ENCODE data around the gene CTIF. TPM values are rescaled to one million over a fixed set of nuclear protein-coding genes. Genes with fewer than 3 reads are reported as not detected.

Gene CTIF
- total RNA-seq, 1 experiment from 2014 or later, result 26.5 TPM

- no peak overlapping the region for H3K27ac ChIP-seq (ENCODE audit: low read length)
- no TSS peak for BruUV-seq (replicated peaks)
- no peaks in the 10 kb centered on the region for H3K4me1 ChIP-seq (ENCODE audit: control insufficient read depth, insufficient read depth, low read length)
- no peak overlapping the region for H3K4me3 ChIP-seq (ENCODE audit: low read depth in 2 of 2, low read length in 2 of 2)
- POLR2A ChIA-PET, result no interaction called here
- no peaks in the 10 kb centered on the region for H3K36me3 ChIP-seq (ENCODE audit: control insufficient read depth, insufficient read depth, low read length)
- no peak for ATAC-seq
- in situ Hi-C loops (cut with HindIII; ENCODE audit: low pct_unique_long_range_greater_than_20kb, low sequenced_read_pairs), result no loop called here
- H3K9me3 ChIP-seq (ENCODE audit: control insufficient read depth, insufficient read depth, low read depth, low read length), result no peaks in the 10 kb centered on the region
- intact Hi-C loops (cut with micrococcal nuclease; ENCODE audit: unreplicated experiment), result no loop called here
- no peak for DNase-seq (ENCODE audit: low read depth, low spot score)
- CTCF ChIA-PET, result no interaction called here
- no peaks in the 10 kb centered on the region for H3K27me3 ChIP-seq (ENCODE audit: control insufficient read depth, insufficient read depth, low read length)
- TF ChIP-seq POLR2AphosphoS5 (IDR thresholded peaks at IDR 0.05; ENCODE audit: low read depth, low read length), result no peak
- TF ChIP-seq TCF7L2 (IDR thresholded peaks at IDR 0.05; ENCODE audit: low read depth, low read length), result no peak
- no peak for TF ChIP-seq SIN3A (IDR thresholded peaks at IDR 0.05; ENCODE audit: borderline replicate concordance, insufficient read depth, low read depth, low read length)
- TF ChIP-seq REST (IDR thresholded peaks at IDR 0.05; ENCODE audit: insufficient read depth in 1 of 2, low read depth in 2 of 2, low read length in 1 of 2), result no peak
- TF ChIP-seq CTCF (IDR thresholded peaks at IDR 0.05), result no peak
Observed at GRCh38 chr18:48693006-48693405, 154.2 kb downstream of the CTIF start.

- Histone ChIP-seq H3K27me3 (ENCODE audit: control insufficient read depth, insufficient read depth, low read length) (no peaks in the 10 kb centered on the region), H3K9me3 (ENCODE audit: control insufficient read depth, insufficient read depth, low read depth, low read length) (no peaks in the 10 kb centered on the region), H3K27ac (ENCODE audit: low read length) (no peak overlapping the region), H3K36me3 (ENCODE audit: control insufficient read depth, insufficient read depth, low read length) (no peaks in the 10 kb centered on the region), H3K4me1 (ENCODE audit: control insufficient read depth, insufficient read depth, low read length) (no peaks in the 10 kb centered on the region), H3K4me3 (ENCODE audit: low read depth in 2 of 2, low read length in 2 of 2) (no peak overlapping the region)
- in situ Hi-C loops (cut with HindIII; ENCODE audit: low pct_unique_long_range_greater_than_20kb, low sequenced_read_pairs), result no loop called here
- ChIA-PET POLR2A (no interaction called here), CTCF (no interaction called here)
- DNase-seq (ENCODE audit: low read depth, low spot score) (no peak), ATAC-seq (no peak)
- TF ChIP-seq CTCF (IDR thresholded peaks at IDR 0.05) (no peak), REST (IDR thresholded peaks at IDR 0.05; ENCODE audit: insufficient read depth in 1 of 2, low read depth in 2 of 2, low read length in 1 of 2) (no peak), POLR2AphosphoS5 (IDR thresholded peaks at IDR 0.05; ENCODE audit: low read depth, low read length) (no peak), SIN3A (IDR thresholded peaks at IDR 0.05; ENCODE audit: borderline replicate concordance, insufficient read depth, low read depth, low read length) (no peak), TCF7L2 (IDR thresholded peaks at IDR 0.05; ENCODE audit: low read depth, low read length) (no peak)
- no TSS peak for BruUV-seq (replicated peaks)
- intact Hi-C loops (cut with micrococcal nuclease; ENCODE audit: unreplicated experiment), result no loop called here
Observed at GRCh38 chr18:48693625-48694262, 154.9 kb downstream of the CTIF start.
